ENCODE results near the gene SGK1. TPM values are rescaled to one million over a fixed set of nuclear protein-coding genes. Genes with fewer than 3 reads are reported as not detected.
"Not testable (repeated sequence)": the region's sequence is repeated elsewhere in the genome, so short reads cannot be mapped to it uniquely, and the experiment has no call there.

Gene SGK1
- polyA plus RNA-seq, 2 of the 4 experiments (the other 2 are of a cell fraction) = 41.3 to 131 TPM

DNA sequence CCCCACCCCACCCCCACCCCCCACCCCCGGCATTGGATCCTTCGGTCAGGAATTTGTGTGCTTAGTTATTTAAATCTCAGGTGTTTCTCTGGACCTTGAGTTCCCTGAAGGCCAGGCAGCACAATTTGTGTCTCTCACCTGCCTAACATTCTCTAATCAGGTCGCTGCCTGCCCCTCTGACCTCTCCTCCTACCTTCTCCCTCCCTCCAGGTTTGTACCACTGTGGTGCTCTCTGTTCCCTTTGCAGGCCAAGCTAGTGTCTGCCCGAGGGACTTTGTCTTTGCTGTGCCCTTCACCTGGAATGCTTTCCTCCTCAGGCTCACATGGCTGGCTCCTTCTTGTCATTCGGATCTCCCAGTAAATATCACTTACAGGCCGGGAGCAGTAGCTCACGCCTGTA is 134.1 kb downstream of the SGK1 start:
- no peak overlapping the region for H3K4me3 ChIP-seq
- ChIA-PET POLR2A (no interaction called here), CTCF (interaction anchor here (0.9 to 1.3 kb wide), 3 partner anchors 70 to 699 kb away, joined by 3 read pairs; no protein-coding TSS in a partner anchor)
- DNase-seq (ENCODE audit: low read depth in 1 of 2, low spot score in 1 of 2) (no peak), FAIRE-seq (no peak), ATAC-seq (no peak)
- no peaks in the 10 kb centered on the region for H3K9me3 ChIP-seq
- TF ChIP-seq ESRRA (IDR thresholded peaks at IDR 0.05; ENCODE audit: borderline replicate concordance, low read length) (no peak), HOXA7 (CRISPR knock-in tag; IDR thresholded peaks at IDR 0.05) (no peak), NFE2L2 (conservative IDR thresholded peaks at IDR 0.05; ENCODE audit: low read length) (no peak), ZSCAN20 (CRISPR knock-in tag; IDR thresholded peaks at IDR 0.05) (no peak), RCOR1 (IDR thresholded peaks at IDR 0.05; ENCODE audit: low read depth, low read length) (no peak), CBX8 (IDR thresholded peaks at IDR 0.05) (no peak), NPAS2 (CRISPR knock-in tag; IDR thresholded peaks at IDR 0.05; ENCODE audit: borderline replicate concordance) (no peak), SREBF2 (IDR thresholded peaks at IDR 0.05) (no peak)
- TF ChIP-seq, protein P1, sequence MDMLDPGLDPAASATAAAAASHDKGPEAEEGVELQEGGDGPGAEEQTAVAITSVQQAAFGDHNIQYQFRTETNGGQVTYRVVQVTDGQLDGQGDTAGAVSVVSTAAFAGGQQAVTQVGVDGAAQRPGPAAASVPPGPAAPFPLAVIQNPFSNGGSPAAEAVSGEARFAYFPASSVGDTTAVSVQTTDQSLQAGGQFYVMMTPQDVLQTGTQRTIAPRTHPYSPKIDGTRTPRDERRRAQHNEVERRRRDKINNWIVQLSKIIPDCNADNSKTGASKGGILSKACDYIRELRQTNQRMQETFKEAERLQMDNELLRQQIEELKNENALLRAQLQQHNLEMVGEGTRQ (IDR thresholded peaks at IDR 0.05) = no peak
- TF ChIP-seq, protein P2, sequence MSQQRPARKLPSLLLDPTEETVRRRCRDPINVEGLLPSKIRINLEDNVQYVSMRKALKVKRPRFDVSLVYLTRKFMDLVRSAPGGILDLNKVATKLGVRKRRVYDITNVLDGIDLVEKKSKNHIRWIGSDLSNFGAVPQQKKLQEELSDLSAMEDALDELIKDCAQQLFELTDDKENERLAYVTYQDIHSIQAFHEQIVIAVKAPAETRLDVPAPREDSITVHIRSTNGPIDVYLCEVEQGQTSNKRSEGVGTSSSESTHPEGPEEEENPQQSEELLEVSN (IDR thresholded peaks at IDR 0.05; ENCODE audit: borderline replicate concordance, low read depth) = no peak
- TF ChIP-seq, protein P3, sequence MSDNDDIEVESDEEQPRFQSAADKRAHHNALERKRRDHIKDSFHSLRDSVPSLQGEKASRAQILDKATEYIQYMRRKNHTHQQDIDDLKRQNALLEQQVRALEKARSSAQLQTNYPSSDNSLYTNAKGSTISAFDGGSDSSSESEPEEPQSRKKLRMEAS (IDR thresholded peaks at IDR 0.05) = no peak
- H3K27ac ChIP-seq = no peak overlapping the region
- peaks cover 17% of the 10 kb centered on the region; the same call in 2 of the 3 replicates for H3K4me1 ChIP-seq
- 87% methylated on average over 5 of the region's 7 CpGs for WGBS (ENCODE audit: missing lambda C conversion rate)
- H3K4me2 ChIP-seq = no peak overlapping the region

DNA sequence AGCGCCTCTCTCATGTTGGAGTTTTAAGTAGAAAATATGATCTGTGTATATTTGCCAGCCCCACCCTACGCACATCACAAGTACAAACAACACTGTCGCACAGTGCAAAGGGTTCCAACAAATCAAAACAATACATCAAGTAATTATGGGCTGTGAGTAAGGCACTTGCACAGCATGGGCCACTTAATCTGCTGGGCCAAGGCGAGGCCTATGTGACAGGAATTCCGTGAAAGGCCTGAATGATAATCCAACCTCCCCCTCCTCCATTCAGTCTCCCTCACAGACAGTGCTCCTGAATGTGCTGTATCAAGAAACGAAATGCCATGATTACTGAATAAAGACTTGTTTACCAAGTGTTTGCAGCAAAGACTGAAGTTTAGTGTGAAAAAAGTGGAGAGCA is 135.4 kb downstream of the SGK1 start:
- FAIRE-seq (no peak), ATAC-seq (no peak), DNase-seq (ENCODE audit: low read depth in 1 of 2, low spot score in 1 of 2) (peak in 1 of 2 experiments; percentile 55)
- H3K9me3 ChIP-seq = no peaks in the 10 kb centered on the region
- H3K4me1 ChIP-seq = peaks cover 25% of the 10 kb centered on the region; the same call in 2 of the 3 replicates
- TF ChIP-seq RARB (CRISPR knock-in tag; IDR thresholded peaks at IDR 0.05) = no peak
- TF ChIP-seq HOXB5 (CRISPR knock-in tag; IDR thresholded peaks at IDR 0.05) = no peak
- TF ChIP-seq CBX2 (IDR thresholded peaks at IDR 0.05; ENCODE audit: borderline replicate concordance, low read depth) = no peak
- TF ChIP-seq, protein P1 (IDR thresholded peaks at IDR 0.05) = no peak
- TF ChIP-seq NR3C1 (IDR thresholded peaks at IDR 0.05) = no peak
- no peak for TF ChIP-seq FOSL2 (IDR thresholded peaks at IDR 0.05)
- no peak for TF ChIP-seq FOSL2 (CRISPR knock-in tag; IDR thresholded peaks at IDR 0.05)
- no peak for TF ChIP-seq MAZ (IDR thresholded peaks at IDR 0.05; ENCODE audit: borderline replicate concordance, low read depth, low read length)
- TF ChIP-seq GATA3 (IDR thresholded peaks at IDR 0.05; ENCODE audit: borderline replicate concordance) = no peak
- no peak for TF ChIP-seq NFE2L2 (conservative IDR thresholded peaks at IDR 0.05; ENCODE audit: low read length)
- TF ChIP-seq JUN (IDR thresholded peaks at IDR 0.05) = no peak
- no peak for TF ChIP-seq CEBPB (IDR thresholded peaks at IDR 0.05)
- TF ChIP-seq, protein P4, sequence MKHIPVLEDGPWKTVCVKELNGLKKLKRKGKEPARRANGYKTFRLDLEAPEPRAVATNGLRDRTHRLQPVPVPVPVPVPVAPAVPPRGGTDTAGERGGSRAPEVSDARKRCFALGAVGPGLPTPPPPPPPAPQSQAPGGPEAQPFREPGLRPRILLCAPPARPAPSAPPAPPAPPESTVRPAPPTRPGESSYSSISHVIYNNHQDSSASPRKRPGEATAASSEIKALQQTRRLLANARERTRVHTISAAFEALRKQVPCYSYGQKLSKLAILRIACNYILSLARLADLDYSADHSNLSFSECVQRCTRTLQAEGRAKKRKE (CRISPR knock-in tag; IDR thresholded peaks at IDR 0.05; ENCODE audit: low read depth) = no peak
- TF ChIP-seq EHF (CRISPR knock-in tag; IDR thresholded peaks at IDR 0.05) = no peak
- no peak for TF ChIP-seq TFCP2L1 (CRISPR knock-in tag; IDR thresholded peaks at IDR 0.05)
- no peak for TF ChIP-seq SREBF2 (IDR thresholded peaks at IDR 0.05)
- TF ChIP-seq, protein P3 (IDR thresholded peaks at IDR 0.05) = no peak
- TF ChIP-seq CHD2 (IDR thresholded peaks at IDR 0.05; ENCODE audit: low read length, partially characterized antibody) = no peak
- TF ChIP-seq, protein P5, sequence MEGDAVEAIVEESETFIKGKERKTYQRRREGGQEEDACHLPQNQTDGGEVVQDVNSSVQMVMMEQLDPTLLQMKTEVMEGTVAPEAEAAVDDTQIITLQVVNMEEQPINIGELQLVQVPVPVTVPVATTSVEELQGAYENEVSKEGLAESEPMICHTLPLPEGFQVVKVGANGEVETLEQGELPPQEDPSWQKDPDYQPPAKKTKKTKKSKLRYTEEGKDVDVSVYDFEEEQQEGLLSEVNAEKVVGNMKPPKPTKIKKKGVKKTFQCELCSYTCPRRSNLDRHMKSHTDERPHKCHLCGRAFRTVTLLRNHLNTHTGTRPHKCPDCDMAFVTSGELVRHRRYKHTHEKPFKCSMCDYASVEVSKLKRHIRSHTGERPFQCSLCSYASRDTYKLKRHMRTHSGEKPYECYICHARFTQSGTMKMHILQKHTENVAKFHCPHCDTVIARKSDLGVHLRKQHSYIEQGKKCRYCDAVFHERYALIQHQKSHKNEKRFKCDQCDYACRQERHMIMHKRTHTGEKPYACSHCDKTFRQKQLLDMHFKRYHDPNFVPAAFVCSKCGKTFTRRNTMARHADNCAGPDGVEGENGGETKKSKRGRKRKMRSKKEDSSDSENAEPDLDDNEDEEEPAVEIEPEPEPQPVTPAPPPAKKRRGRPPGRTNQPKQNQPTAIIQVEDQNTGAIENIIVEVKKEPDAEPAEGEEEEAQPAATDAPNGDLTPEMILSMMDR (IDR thresholded peaks at IDR 0.05) = no peak
- CTCF ChIA-PET = no interaction called here
- H3K27ac ChIP-seq = peak overlapping the region; percentile 31 to 65; a peak in 4 of 6 replicates
- H3K4me2 ChIP-seq = peak overlapping the region; percentile 41; the same call in 1 of the 3 replicates
- WGBS (ENCODE audit: missing lambda C conversion rate) = 47% methylated on average over 6 of the region's 6 CpGs
- no peak overlapping the region for H3K4me3 ChIP-seq
- POLR2A ChIA-PET = no interaction called here

DNA sequence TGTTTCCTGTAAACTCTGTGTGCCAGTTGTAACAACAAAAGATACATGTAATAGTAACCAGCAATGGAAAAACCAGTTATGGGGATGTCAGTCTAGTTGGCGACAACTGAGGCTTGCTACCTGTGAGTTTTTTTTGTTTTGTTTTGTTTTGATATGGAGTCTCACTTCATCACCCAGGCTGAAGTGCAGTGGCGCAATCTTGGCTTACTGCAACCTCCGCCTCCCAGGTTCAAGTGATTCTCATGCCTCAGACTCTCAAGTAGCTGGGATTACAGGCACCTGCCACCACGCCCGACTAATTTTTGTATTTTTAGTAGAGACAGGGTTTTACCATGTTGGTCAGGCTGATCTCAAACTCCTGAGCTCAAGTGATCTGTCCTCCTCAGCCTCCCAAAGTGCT is 136.2 kb downstream of the SGK1 start:
- DNase-seq (ENCODE audit: low read depth in 1 of 2, low spot score in 1 of 2); ATAC-seq; H3K9me3 ChIP-seq; POLR2A ChIA-PET; H3K4me3 ChIP-seq; H3K4me2 ChIP-seq; FAIRE-seq: not testable (repeated sequence)
- Histone ChIP-seq H3K4me1 (peaks cover 26% of the 10 kb centered on the region; the same call in 2 of the 3 replicates), H3K27ac (peak overlapping the region in 1 of 2 experiments; percentile 66; a peak in 3 of 6 replicates)
- CTCF ChIA-PET = interaction anchor here (1.2 kb wide), 1 partner anchor 25 kb away, joined by 3 read pairs; no protein-coding TSS in a partner anchor
- 100% methylated on average over 5 of the region's 5 CpGs for WGBS (ENCODE audit: missing lambda C conversion rate)

DNA sequence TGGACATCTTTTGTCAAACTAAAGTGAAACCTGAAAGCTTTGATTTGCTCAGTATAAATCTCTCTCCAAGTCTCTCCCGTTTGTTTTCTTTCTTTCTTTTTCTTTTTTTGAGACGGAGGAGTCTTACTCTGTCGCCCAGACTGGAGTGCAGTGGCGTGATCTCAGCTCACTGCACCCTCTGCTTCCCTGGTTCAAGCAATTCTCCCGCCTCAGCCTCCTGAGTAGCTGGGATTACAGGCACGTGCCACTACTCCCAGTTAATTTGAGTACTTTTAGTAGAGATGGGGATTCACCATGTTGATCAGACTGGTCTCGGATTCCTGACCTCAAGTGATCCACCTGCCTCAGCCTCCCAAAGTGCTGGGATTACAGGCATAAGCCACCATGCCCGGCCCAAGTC is 136.7 kb downstream of the SGK1 start:
- not testable (repeated sequence) for H3K4me2 ChIP-seq, H3K4me3 ChIP-seq
- WGBS (ENCODE audit: missing lambda C conversion rate) = 87% methylated on average over 8 of the region's 8 CpGs

More for the DNA sequence above, 136.7 kb downstream of the SGK1 start:
- CTCF ChIA-PET = interaction anchor here (0.9 to 1.2 kb wide), 2 partner anchors 25 to 460 kb away, joined by 3 to 4 read pairs; no protein-coding TSS in a partner anchor
- POLR2A ChIA-PET; ATAC-seq; DNase-seq (ENCODE audit: low read depth in 1 of 2, low spot score in 1 of 2); FAIRE-seq; H3K9me3 ChIP-seq: not testable (repeated sequence)
- peak overlapping the region; percentile 34 to 66; a peak in 4 of 6 replicates for H3K27ac ChIP-seq
- peaks cover 31% of the 10 kb centered on the region for H3K4me1 ChIP-seq
